Hepatocyte (in vitro differentiated cells): ENCODE results near the gene CHD2.

Source experiments
- EZH2 ChIP-seq: fragments of 200-600 bp; sonication (generic); IDR thresholded peaks from 2 replicates; pipeline ENCODE4 v1.6.1; 2016; ENCODE audit warnings: antibody characterized with exemption, mild to moderate bottlenecking, borderline replicate concordance
- EZH2phosphoT487 ChIP-seq: fragments of 200-600 bp; sonication (generic); IDR thresholded peaks from one replicate; pipeline ENCODE4 v1.6.1; 2018; ENCODE audit warnings: antibody characterized with exemption, mild to moderate bottlenecking, low read depth, moderate library complexity; ENCODE audit not compliant: unreplicated experiment, severe bottlenecking
- TF ChIP-seq, protein P1 (sequence below): fragments of 200-600 bp; sonication (generic); IDR thresholded peaks from 2 replicates; pipeline ENCODE4 v1.5.1; 2016; ENCODE audit warnings: antibody characterized with exemption, mild to moderate bottlenecking; ENCODE audit not compliant: poor library complexity

DNA sequence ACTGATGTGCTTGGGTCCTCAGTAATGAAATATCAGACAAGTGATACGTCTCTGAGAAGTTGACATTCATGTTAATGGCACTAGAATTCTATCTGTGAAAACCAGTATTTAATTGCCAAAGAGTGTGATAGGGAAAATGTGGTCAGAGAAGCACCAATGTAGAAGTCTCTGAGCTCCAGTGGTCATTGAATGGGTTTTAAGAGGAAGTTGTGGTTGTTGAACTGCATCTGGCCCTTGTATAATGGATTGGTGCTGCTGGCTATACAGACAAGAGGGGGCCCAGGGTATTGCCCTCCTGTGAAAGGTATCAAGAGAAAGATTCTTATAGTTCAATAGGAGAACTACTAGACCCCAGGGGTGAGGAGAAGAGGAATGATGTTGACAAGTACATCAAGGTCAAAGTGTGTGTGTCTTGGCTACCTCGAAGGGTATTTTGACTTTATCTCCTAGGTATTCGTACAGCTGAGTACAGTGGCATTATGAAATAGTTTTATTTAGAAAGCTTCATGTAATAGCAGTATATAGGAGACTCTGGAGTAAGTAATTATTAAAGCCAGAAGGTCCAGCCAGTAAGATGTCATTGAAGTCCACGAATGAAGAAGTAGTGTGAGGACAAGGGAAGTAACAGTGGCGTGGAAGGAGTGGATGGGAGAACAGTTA, 47.1 kb downstream of the CHD2 start:
- TF ChIP-seq EZH2 (no peak), EZH2phosphoT487 (no peak)
- TF ChIP-seq, protein P1, sequence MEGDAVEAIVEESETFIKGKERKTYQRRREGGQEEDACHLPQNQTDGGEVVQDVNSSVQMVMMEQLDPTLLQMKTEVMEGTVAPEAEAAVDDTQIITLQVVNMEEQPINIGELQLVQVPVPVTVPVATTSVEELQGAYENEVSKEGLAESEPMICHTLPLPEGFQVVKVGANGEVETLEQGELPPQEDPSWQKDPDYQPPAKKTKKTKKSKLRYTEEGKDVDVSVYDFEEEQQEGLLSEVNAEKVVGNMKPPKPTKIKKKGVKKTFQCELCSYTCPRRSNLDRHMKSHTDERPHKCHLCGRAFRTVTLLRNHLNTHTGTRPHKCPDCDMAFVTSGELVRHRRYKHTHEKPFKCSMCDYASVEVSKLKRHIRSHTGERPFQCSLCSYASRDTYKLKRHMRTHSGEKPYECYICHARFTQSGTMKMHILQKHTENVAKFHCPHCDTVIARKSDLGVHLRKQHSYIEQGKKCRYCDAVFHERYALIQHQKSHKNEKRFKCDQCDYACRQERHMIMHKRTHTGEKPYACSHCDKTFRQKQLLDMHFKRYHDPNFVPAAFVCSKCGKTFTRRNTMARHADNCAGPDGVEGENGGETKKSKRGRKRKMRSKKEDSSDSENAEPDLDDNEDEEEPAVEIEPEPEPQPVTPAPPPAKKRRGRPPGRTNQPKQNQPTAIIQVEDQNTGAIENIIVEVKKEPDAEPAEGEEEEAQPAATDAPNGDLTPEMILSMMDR = no peak
